GM18526 (cell line): ENCODE results near the gene ZNF771.

Experiments used
- POLR2A ChIP-seq: IDR thresholded peaks from 3 replicates; pipeline ENCODE4 v1.6.1; 2011; ENCODE audit not compliant: insufficient read length; ENCODE audit errors: extremely low read depth

ZNF771 gene

DNA sequence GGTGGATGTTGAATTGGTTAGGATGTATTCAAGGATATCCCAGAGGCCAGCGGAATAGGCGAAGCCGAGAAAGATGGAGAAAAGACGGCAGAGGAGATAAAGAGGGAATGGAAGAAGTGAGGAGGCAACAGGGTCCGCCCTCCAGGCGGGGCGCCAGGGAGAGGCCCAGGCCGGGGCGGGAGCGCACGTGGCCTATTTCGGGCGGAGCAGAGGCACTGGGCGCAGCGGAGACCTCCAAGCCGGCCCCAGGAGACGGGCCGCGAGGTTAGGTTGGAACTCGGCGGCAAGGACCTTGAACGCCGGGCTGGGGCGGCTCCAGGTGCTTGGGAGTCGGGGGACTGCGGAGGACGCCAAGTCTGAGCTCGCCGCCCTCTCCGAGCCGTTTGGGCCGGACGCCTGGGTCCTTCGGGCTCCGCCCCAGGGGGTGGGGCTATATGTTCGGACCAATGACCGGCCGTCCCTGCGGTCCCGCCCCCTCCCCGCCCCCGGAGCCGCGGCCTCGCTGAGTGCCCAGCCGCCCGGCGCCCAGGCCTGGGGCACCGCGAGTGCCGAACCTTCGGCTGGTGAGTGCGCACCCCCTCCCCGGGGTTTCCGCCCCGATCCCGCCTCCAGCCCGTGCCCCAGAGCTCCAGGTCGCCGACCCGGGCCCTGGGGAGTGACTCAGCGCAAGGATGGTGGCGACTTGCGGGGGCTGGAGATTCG is at the start of gene ZNF771:
Gene ZNF771, plus strand, starts transcription at position 505 of the 702 bp plus-strand sequence. CDS start 448 bp downstream, outside the sequence.
- TF ChIP-seq POLR2A: peak; percentile 60

DNA sequence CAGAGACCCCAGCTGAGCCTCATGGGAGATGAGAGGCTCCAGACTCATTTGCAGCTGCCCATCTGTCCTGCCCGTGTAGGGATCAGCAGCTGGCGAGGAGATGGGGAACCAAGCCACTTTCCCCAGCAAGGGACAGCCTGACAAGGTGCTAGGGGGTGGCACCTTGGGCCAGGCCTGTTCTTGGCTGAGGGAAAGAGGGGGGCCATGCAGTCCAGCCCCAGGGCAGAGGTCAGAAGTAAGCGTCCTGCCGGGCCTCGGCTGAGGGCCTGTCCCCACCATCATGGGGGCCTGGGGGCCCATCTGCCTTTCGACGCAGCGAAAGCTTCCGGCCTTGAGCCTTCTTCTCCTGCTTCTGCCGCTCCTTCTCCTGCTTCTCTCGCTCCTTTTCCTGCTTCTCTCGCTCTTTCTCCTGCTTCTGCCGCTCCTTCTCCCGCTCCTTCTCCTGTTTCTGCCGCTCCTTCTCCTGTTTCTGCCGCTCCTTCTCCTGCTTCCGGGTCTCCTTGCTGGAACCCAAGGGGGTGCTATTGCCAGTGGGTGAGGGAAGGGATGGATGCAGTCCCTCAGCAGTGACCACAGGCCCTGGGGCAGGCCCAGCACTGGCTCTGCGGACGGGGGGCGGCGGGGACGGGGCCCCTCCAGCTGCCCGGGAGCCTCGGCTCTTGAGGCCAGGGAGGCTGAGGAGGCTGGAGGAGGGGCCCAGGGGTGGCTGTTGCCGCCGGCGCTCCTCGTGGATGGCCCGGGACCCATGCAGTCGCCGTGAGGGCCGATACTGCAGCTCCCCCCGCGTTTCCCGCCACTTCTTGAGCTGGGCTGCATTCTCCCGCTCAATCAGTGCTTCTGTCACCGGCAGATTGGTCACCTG is 49.5 kb upstream of the ZNF771 start:
- TF ChIP-seq POLR2A: no peak

- TF ChIP-seq POLR2A: no peak
Measured at GRCh38 chr16:30358577-30358936, 48.8 kb upstream of the ZNF771 start.

- no peak for TF ChIP-seq POLR2A
Measured at GRCh38 chr16:30358990-30359870, 48.2 kb upstream of the ZNF771 start.

GRCh38 chr16:30359871-30360170 is 47.6 kb upstream of the ZNF771 start:
- no peak for TF ChIP-seq POLR2A

GRCh38 chr16:30361180-30361579 is 46.2 kb upstream of the ZNF771 start:
- TF ChIP-seq POLR2A: no peak

DNA sequence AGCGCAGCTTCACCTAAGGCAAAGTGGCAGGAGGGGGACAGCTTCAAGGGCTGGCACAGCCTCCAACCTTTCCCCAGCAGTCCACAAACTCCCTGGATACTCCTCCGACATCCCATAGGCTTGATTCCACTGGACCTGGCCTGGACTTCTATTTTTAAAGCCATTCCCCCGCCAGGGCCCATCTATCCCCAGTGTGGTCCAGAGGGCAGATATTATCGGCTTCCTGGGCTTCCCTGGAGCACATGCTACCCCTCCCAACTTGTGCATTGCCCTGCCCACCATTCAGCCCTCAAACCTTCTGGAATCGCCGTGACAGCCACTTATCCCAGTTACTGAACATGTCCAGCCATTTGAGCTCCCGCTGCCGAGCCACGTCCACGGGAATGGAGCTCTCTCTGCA is 42.2 kb upstream of the ZNF771 start:
- TF ChIP-seq POLR2A: no peak

DNA sequence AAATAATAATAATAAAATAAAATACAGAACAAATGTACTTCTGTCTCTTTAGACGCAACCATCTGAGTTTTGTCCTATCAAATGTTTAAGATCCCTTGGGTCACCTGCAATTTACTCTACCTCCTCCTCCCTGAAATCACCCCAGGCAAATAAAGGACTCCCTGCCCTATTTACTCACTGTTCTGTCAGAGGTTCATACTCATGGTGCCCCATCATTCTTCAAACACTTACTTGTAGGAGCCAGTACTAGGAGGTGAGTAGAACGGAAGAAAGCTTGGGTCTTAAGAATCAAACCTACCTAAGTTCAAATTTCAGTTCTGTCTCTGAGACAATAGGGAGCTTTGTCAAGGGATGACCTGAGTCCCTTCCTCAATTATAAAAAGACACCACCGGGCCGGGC is 40.9 kb upstream of the ZNF771 start:
- no peak for TF ChIP-seq POLR2A

GRCh38 chr16:30367349-30368009 is 39.9 kb upstream of the ZNF771 start:
- no peak for TF ChIP-seq POLR2A

DNA sequence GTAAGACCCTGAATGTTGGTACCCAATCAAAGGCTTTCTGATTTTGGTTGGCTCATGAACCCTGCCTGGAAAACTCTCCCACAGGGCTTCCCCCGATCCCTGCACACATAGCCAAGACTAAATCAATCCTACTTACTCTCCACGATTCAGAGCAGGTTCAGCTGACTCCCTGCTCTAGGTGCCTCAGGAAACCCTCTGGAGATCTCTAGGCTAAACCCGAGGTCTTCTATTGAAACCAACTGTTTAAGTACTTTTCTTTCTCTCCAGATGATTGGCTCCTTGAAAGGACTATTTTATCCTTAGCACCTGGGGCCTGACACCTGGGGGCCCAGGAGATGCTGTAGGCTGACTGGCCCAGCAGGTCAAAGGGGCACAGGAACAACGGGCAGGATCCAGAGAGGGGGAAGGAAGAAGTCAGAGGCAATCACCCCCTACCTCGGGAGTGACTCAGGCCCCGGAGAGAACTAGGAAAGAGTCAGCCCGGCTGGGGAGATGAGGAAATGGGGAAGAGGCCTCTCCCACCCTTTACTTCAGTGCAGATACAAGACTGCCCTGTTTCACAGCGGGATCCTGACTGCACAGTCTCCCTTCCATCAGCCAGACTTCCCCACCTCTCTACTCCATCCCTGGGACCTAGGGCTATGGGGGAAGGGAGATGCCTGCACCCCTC is 39.1 kb upstream of the ZNF771 start:
- TF ChIP-seq POLR2A: no peak

DNA sequence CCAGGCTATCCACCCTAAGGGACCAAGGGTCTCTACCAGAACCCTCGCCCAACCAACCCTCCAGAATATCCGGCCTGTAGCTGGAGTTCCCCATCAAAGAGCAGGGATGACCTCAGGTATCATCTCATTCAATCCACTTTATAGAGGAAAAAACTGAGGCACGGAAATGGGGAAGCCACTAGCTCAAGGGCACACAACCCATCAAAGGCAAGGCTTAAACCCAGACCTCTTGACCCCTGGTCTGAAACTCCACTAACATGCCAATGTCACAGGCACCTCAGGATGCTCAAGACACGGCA is 38.7 kb upstream of the ZNF771 start:
- TF ChIP-seq POLR2A: no peak

- no peak for TF ChIP-seq POLR2A
Measured at GRCh38 chr16:30369091-30369937, 38.1 kb upstream of the ZNF771 start.

DNA sequence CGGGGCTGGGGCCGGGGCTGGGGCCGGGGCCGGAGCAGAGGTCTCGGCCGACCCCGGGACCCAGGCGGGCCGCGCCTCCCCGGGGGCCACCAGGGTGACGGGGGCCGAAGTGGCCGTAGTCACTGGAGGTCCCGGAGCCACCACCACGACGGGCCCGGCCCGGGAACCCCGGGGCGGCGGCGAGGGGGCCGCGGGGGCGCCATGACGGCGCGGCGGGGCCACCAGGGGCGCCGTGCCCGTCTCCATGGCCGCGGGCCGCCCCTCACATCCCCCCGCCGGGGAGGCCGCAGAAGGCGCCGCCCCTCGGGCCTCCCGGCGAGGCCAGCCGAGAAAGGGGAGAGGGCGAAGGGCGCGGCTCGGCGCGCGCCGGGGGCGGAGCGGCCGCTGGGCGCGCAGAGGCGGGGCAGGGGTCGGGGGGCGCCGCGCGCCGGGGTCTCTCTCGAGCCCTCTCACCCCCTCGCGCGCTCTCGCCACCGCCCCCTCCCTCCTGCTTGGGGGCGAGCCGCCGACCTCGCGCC is 37.4 kb upstream of the ZNF771 start:
- TF ChIP-seq POLR2A: peak; percentile 68
